Activated naive CD8-positive, alpha-beta T cell treated with anti-CD3 and anti-CD28 coated beads for 36 hours (primary cell): ENCODE results near the gene ARHGAP25. TPM values are rescaled to one million over a fixed set of nuclear protein-coding genes. Genes with fewer than 3 reads are reported as not detected.

Source experiments
- DNase-seq: peaks from one replicate; pipeline ENCODE4 v3.0.0; 2021
- H3K27ac Mint-ChIP-seq: one replicate; pipeline ENCODE4 v1.8.0; 2022; ENCODE audit warnings: mild to moderate bottlenecking, moderate library complexity, mixed read lengths
- H3K27me3 Mint-ChIP-seq: one replicate; pipeline ENCODE4 v1.8.0; 2022; ENCODE audit warnings: mild to moderate bottlenecking, mixed read lengths
- H3K36me3 Mint-ChIP-seq: one replicate; pipeline ENCODE4 v1.8.0; 2021; ENCODE audit warnings: mild to moderate bottlenecking, mixed read lengths
- H3K4me1 Mint-ChIP-seq: one replicate; pipeline ENCODE4 v1.8.0; 2021; ENCODE audit warnings: mixed read lengths
- H3K4me3 Mint-ChIP-seq: one replicate; pipeline ENCODE4 v1.8.0; 2022; ENCODE audit warnings: mild to moderate bottlenecking, moderate library complexity, mixed read lengths
- H3K9me3 Mint-ChIP-seq: one replicate; pipeline ENCODE4 v1.8.0; 2022; ENCODE audit warnings: mixed read lengths
- total RNA-seq, 2 experiments: library from RNA; stranded (reverse); gene quantifications; one replicate each; pipeline ENCODE4 v1.2.3, GENCODE V29; 2021

The ARHGAP25 gene
- total RNA-seq, 2 experiments from 2014 or later: 47.4 to 51.0 TPM

DNA sequence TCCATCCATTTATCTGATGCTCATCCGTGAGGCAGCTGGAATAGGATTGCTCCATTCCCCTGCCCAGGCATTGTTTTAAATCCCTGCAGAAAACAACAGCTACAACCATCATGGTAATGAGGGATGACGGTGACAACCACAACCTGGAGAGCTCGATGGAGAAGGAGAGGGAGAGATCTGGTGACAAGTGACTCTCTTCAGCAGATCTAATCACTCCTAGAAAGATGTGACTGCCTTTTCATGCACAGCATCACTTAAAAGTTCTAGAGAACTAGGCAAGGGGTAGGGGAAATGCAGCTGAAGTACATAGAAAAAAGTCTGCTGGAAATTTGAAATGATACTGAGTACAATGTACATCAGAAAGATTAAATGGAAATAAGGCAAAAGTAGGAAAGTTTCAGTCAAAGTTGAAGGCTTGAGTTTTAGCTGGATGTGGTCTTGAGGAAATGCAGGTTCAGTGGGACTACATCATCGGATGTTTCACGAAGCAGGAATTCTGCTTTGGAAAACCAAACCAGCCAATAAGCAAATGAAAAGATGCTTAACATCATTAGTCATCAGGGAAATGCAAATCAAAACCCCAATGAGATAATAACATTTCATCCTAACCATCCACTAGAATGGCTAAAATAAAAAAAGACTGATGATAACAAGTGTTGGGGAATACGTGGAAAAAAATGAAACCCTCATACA lies 6.8 kb upstream of the ARHGAP25 start:
- no peaks in the 10 kb centered on the region for H3K27me3 Mint-ChIP-seq
- no peak overlapping the region for H3K4me3 Mint-ChIP-seq
- H3K9me3 Mint-ChIP-seq: no peaks in the 10 kb centered on the region
- H3K4me1 Mint-ChIP-seq: peaks cover 46% of the 10 kb centered on the region
- no peak for DNase-seq
- peak overlapping the region; percentile 85 for H3K27ac Mint-ChIP-seq
- H3K36me3 Mint-ChIP-seq: peaks cover 2% of the 10 kb centered on the region

DNA sequence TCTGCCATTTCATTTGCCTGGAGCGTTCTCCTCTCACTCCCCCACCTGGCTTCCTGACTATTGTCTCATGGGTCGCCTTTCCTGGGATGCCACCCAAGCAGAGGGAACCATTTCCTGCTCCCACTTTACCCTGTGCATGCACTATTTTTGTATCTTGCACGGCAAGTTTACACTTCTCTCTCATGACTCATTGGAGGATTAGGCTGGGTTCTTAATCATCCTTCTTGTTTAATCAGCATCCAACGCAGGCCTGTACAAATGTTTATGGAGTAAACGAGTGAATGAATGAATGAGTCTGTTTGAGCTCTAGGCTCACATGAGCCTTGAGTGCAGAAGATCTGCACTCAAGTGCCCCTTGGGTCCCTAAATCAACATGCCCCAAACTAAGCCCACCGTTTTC lies 3.8 kb upstream of the ARHGAP25 start:
- Mint-ChIP-seq H3K36me3 (peaks cover 4% of the 10 kb centered on the region), H3K4me1 (peaks cover 32% of the 10 kb centered on the region), H3K27me3 (no peaks in the 10 kb centered on the region), H3K9me3 (no peaks in the 10 kb centered on the region), H3K4me3 (no peak overlapping the region), H3K27ac (no peak overlapping the region)
- no peak for DNase-seq

- Mint-ChIP-seq H3K27me3 (no peaks in the 10 kb centered on the region), H3K36me3 (peaks cover 4% of the 10 kb centered on the region), H3K4me1 (peaks cover 19% of the 10 kb centered on the region), H3K4me3 (no peak overlapping the region), H3K27ac (peak overlapping the region; percentile 2), H3K9me3 (no peaks in the 10 kb centered on the region)
- DNase-seq: no peak
Measured at GRCh38 chr2:68732036-68732932, 2.3 kb upstream of the ARHGAP25 start.

DNA sequence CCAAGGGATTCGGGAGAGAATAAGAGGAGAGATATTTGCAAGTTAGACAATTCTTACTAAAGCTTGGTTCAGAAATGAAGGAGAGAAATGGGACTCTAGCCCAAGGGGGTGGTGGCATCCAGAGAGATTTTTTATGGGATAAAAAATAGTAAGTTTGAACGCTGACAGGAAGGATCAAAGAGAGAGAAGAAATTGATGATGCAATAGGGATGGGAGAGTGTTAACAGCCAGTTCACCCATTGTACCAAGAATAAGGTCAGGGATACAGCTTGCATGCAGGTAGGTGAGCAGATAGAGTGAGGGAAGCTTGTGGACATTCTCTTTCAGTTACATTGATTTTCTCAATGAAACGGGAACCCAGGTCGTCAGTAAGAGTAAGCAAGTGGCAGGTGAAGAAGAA lies 1.2 kb upstream of the ARHGAP25 start:
- Mint-ChIP-seq H3K27me3 (no peaks in the 10 kb centered on the region), H3K4me3 (no peak overlapping the region), H3K9me3 (no peaks in the 10 kb centered on the region), H3K27ac (no peak overlapping the region), H3K4me1 (peaks cover 22% of the 10 kb centered on the region), H3K36me3 (peaks cover 3% of the 10 kb centered on the region)
- no peak for DNase-seq

DNA sequence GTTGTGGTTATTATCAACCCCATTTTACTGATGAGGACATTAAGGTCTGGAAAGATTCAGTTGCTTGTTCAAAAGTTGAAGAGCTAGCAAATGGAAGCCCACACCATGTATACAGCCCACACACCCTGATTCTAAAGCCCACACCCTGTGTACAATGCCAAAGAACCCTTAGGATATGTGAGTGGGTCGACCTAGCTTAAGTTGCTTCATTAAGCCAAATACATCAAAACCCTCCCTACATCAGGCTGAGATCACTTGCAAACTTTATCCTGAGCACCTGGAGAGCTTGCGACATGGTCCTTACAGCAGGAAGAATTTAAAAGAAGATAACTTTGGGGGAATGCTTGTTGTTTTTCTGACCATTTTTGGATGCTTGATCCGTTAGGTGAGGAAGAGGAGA lies 435 bp upstream of the ARHGAP25 start:
- no peak overlapping the region for H3K27ac Mint-ChIP-seq
- H3K4me1 Mint-ChIP-seq: peaks cover 23% of the 10 kb centered on the region
- no peak overlapping the region for H3K4me3 Mint-ChIP-seq
- H3K36me3 Mint-ChIP-seq: peaks cover 7% of the 10 kb centered on the region
- no peak for DNase-seq
- no peaks in the 10 kb centered on the region for H3K27me3 Mint-ChIP-seq
- H3K9me3 Mint-ChIP-seq: no peaks in the 10 kb centered on the region

GRCh38 chr2:68736086-68736485 lies 1.5 kb downstream of the ARHGAP25 start:
- Mint-ChIP-seq H3K9me3 (no peaks in the 10 kb centered on the region), H3K27me3 (no peaks in the 10 kb centered on the region), H3K27ac (peak overlapping the region; percentile 77), H3K4me3 (peak overlapping the region; percentile 84), H3K36me3 (peaks cover 20% of the 10 kb centered on the region), H3K4me1 (peaks cover 37% of the 10 kb centered on the region)
- DNase-seq: no peak

DNA sequence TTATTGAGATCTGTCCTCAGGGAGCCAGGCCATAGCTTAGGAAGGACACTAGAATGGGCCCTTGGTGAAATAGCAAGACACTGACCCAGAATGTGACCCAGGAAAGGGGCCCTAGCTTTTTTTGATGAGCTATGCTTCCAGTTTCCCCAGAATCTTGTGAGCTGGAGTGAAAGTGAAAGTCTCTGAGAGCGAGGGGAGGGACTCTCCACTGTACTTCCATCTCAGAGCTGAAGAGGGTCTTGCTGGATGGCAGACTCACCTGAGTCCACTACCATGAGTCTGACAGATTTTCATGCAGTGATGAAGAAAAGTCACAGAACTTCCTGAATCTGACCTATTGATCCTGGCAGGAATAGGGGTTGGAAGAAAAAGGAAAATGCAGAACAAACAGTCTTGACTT lies 3.1 kb downstream of the ARHGAP25 start:
- Mint-ChIP-seq H3K4me1 (peaks cover 48% of the 10 kb centered on the region), H3K9me3 (no peaks in the 10 kb centered on the region), H3K27me3 (no peaks in the 10 kb centered on the region)

GRCh38 chr2:68738906-68739594 lies 4.4 kb downstream of the ARHGAP25 start:
- H3K27ac Mint-ChIP-seq: peak overlapping the region; percentile 84
- H3K36me3 Mint-ChIP-seq: peaks cover 36% of the 10 kb centered on the region
- peak overlapping the region; percentile 84 for H3K4me3 Mint-ChIP-seq
- DNase-seq: no peak
- H3K4me1 Mint-ChIP-seq: peaks cover 61% of the 10 kb centered on the region
- no peaks in the 10 kb centered on the region for H3K27me3 Mint-ChIP-seq
- no peaks in the 10 kb centered on the region for H3K9me3 Mint-ChIP-seq

More for the DNA sequence above, 3.1 kb downstream of the ARHGAP25 start:
- Mint-ChIP-seq H3K36me3 (peaks cover 28% of the 10 kb centered on the region), H3K4me3 (peak overlapping the region; percentile 84), H3K27ac (peak overlapping the region; percentile 84)
- DNase-seq: peak; percentile 49

GRCh38 chr2:68739595-68740399 lies 5.2 kb downstream of the ARHGAP25 start:
- no peaks in the 10 kb centered on the region for H3K27me3 Mint-ChIP-seq
- DNase-seq: no peak
- H3K9me3 Mint-ChIP-seq: no peaks in the 10 kb centered on the region
- peaks cover 44% of the 10 kb centered on the region for H3K36me3 Mint-ChIP-seq
- peak overlapping the region; percentile 84 for H3K27ac Mint-ChIP-seq
- H3K4me3 Mint-ChIP-seq: peak overlapping the region; percentile 84
- H3K4me1 Mint-ChIP-seq: peaks cover 68% of the 10 kb centered on the region

DNA sequence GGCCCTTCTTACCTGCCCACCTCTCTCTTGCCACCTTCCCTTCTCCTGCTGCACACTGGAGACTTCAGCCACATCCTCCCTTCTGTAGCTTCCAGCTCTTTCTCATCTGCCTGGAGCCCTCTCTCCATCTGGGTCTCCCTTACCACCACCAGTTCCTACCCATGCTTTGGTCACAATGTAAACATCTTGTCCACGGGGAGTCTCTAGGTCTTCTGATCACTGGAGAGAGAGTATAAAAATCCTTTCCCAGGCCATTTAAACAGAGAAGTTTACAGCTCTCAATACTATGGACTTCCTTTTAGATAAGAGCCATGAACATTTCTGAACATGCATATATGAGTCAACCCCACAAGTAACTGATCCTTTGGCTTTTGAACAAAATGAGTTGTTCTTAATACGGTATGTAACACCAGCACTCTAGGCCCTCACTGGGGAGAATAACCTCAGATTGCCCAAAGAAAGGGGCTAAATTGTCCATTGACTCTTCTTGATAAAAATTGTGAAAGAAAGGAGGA lies 5.8 kb downstream of the ARHGAP25 start:
- Mint-ChIP-seq H3K36me3 (peaks cover 49% of the 10 kb centered on the region), H3K27me3 (no peaks in the 10 kb centered on the region), H3K27ac (peak overlapping the region; percentile 84), H3K4me3 (peak overlapping the region; percentile 51), H3K4me1 (peaks cover 74% of the 10 kb centered on the region), H3K9me3 (peaks cover 2% of the 10 kb centered on the region)
- no peak for DNase-seq

- Mint-ChIP-seq H3K9me3 (peaks cover 2% of the 10 kb centered on the region), H3K36me3 (peaks cover 56% of the 10 kb centered on the region), H3K27ac (peak overlapping the region; percentile 84), H3K27me3 (no peaks in the 10 kb centered on the region), H3K4me1 (peaks cover 82% of the 10 kb centered on the region), H3K4me3 (peak overlapping the region; percentile 51)
- no peak for DNase-seq
Measured at GRCh38 chr2:68741238-68741637, 6.6 kb downstream of the ARHGAP25 start.

- peak overlapping the region; percentile 52 for H3K27ac Mint-ChIP-seq
- peaks cover 57% of the 10 kb centered on the region for H3K36me3 Mint-ChIP-seq
- peaks cover 85% of the 10 kb centered on the region for H3K4me1 Mint-ChIP-seq
- peaks cover 2% of the 10 kb centered on the region for H3K9me3 Mint-ChIP-seq
- peak overlapping the region; percentile 32 for H3K4me3 Mint-ChIP-seq
- no peak for DNase-seq
- H3K27me3 Mint-ChIP-seq: no peaks in the 10 kb centered on the region
Measured at GRCh38 chr2:68741805-68742306, 7.2 kb downstream of the ARHGAP25 start.

DNA sequence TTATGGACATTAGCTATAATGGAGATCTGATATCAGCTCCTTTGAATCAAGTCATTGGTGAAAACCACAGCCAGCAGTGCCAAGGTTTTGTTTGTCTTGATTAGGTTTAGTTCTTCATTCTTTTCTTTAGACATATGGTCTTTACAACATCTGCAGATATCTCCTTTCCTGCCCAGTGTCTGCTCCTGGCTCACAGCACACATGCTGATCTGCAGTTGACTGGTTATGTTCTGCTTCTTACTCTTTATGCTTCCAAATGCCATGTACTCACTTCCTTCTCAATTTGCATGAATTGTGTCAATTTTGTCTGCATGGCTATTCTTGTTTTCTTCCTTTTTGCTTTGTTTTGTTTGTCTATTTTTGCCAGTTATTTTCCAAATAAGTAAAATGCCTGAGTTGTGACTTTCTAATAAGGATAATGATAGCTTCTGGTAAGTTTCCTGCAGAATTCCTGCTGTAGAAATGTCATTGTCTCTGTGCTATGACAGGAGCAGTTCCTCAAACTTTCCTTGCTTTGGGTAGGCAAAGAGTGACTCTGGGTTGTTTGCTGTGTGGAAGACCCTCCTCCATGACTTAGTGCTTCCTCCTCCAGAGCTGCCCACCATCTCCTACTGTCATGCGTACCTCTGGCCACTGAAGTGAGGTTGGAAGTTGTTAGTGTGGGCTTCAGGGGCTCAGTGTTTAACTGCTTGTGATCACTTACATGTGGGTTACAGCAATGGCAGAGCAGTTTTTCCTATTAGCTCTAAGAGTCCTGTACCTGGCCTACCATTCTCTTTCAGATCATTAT lies 8.2 kb downstream of the ARHGAP25 start:
- Mint-ChIP-seq H3K36me3 (peaks cover 59% of the 10 kb centered on the region), H3K4me1 (peaks cover 90% of the 10 kb centered on the region), H3K27me3 (no peaks in the 10 kb centered on the region), H3K27ac (peak overlapping the region; percentile 10), H3K9me3 (peaks cover 2% of the 10 kb centered on the region), H3K4me3 (no peak overlapping the region)
- no peak for DNase-seq
